Skeletal muscle satellite cell (primary cell): ENCODE data around the gene KRT39.
"Not testable (repeated sequence)": the region's sequence is repeated elsewhere in the genome, so short reads cannot be mapped to it uniquely, and the experiment has no call there.

ENCODE experiments used
- H3K27me3 ChIP-seq: 2 replicates; pipeline ENCODE4 v1.7.0; 2013; ENCODE audit warnings: low read length; ENCODE audit not compliant: control insufficient read depth, insufficient read depth
- H3K36me3 ChIP-seq: 2 replicates; pipeline ENCODE4 v1.7.0; 2013; ENCODE audit warnings: mild to moderate bottlenecking, control low read depth, low read length; ENCODE audit not compliant: insufficient read depth
- H3K4me1 ChIP-seq: 2 replicates; pipeline ENCODE4 v1.7.0; 2013; ENCODE audit warnings: low read length; ENCODE audit not compliant: control insufficient read depth, insufficient read depth
- H3K4me2 ChIP-seq: 2 replicates; pipeline ENCODE4 v1.7.0; 2013; ENCODE audit warnings: mild to moderate bottlenecking, low read length
- H3K4me3 ChIP-seq: 2 replicates; pipeline ENCODE4 v1.7.0; 2013; ENCODE audit warnings: low read length
- H3K9ac ChIP-seq: 2 replicates; pipeline ENCODE4 v1.7.0; 2013; ENCODE audit warnings: mild to moderate bottlenecking, low read depth, low read length, moderate library complexity
- H3K9me3 ChIP-seq: replicated peaks from 2 replicates; pipeline ENCODE4 v1.7.0; 2013; ENCODE audit warnings: mild to moderate bottlenecking, control low read depth, low read length

KRT39 gene

GRCh38 chr17:41001795-41002194 is 35.0 kb upstream of the KRT39 start:
- H3K4me3 ChIP-seq: no peak overlapping the region

GRCh38 chr17:40999563-40999962 is 32.8 kb upstream of the KRT39 start, which contains the start of gene KRTAP3-2:
Gene KRTAP3-2 (minus strand): TSS chr17:40999906. CDS start chr17:40999853, 53 bp downstream.
- not testable (repeated sequence) for H3K9me3 ChIP-seq, H3K4me3 ChIP-seq, H3K27me3 ChIP-seq, H3K4me2 ChIP-seq, H3K36me3 ChIP-seq, H3K9ac ChIP-seq
- peaks cover 34% of the 10 kb centered on the region for H3K4me1 ChIP-seq

More at GRCh38 chr17:41001795-41002194, 35.0 kb upstream of the KRT39 start:
- no peak overlapping the region for H3K4me2 ChIP-seq
- no peaks in the 10 kb centered on the region for H3K27me3 ChIP-seq
- H3K9me3 ChIP-seq: no peaks in the 10 kb centered on the region
- H3K36me3 ChIP-seq: no peaks in the 10 kb centered on the region
- H3K4me1 ChIP-seq: peaks cover 34% of the 10 kb centered on the region
- H3K9ac ChIP-seq: no peak overlapping the region

GRCh38 chr17:40997361-40997760 is 30.6 kb upstream of the KRT39 start:
- H3K4me2 ChIP-seq: no peak overlapping the region
- H3K9ac ChIP-seq: no peak overlapping the region
- no peaks in the 10 kb centered on the region for H3K9me3 ChIP-seq
- peaks cover 20% of the 10 kb centered on the region for H3K4me1 ChIP-seq
- no peak overlapping the region for H3K4me3 ChIP-seq
- H3K36me3 ChIP-seq: no peaks in the 10 kb centered on the region
- no peaks in the 10 kb centered on the region for H3K27me3 ChIP-seq

GRCh38 chr17:40996829-40997228 is 30.1 kb upstream of the KRT39 start:
- Histone ChIP-seq H3K36me3 (no peaks in the 10 kb centered on the region), H3K4me3 (no peak overlapping the region), H3K9ac (no peak overlapping the region), H3K9me3 (no peaks in the 10 kb centered on the region), H3K4me1 (peaks cover 15% of the 10 kb centered on the region), H3K27me3 (no peaks in the 10 kb centered on the region), H3K4me2 (no peak overlapping the region)

- no peak overlapping the region for H3K4me2 ChIP-seq
- H3K9ac ChIP-seq: no peak overlapping the region
- H3K27me3 ChIP-seq: no peaks in the 10 kb centered on the region
- H3K4me3 ChIP-seq: no peak overlapping the region
- H3K9me3 ChIP-seq: no peaks in the 10 kb centered on the region
- peaks cover 5% of the 10 kb centered on the region for H3K4me1 ChIP-seq
- H3K36me3 ChIP-seq: no peaks in the 10 kb centered on the region
Measured at GRCh38 chr17:40995116-40995515, 28.4 kb upstream of the KRT39 start.

- H3K4me1 ChIP-seq: no peaks in the 10 kb centered on the region
- no peaks in the 10 kb centered on the region for H3K27me3 ChIP-seq
- no peak within 1 kb of the TSS for H3K9ac ChIP-seq
- H3K36me3 ChIP-seq: no peaks in the 10 kb centered on the region
- no peak within 1 kb of the TSS for H3K4me2 ChIP-seq
- no peak within 1 kb of the TSS for H3K4me3 ChIP-seq
- no peaks in the 10 kb centered on the region for H3K9me3 ChIP-seq
Measured at GRCh38 chr17:40993839-40994238, 27.1 kb upstream of the KRT39 start, which contains the start of gene KRTAP3-3. Gene KRTAP3-3 (minus strand): TSS chr17:40994164. CDS start chr17:40994097, 67 bp downstream.

- Histone ChIP-seq H3K27me3 (no peaks in the 10 kb centered on the region), H3K9ac (no peak overlapping the region), H3K4me2 (no peak overlapping the region), H3K36me3 (no peaks in the 10 kb centered on the region), H3K9me3 (no peaks in the 10 kb centered on the region), H3K4me3 (no peak overlapping the region), H3K4me1 (no peaks in the 10 kb centered on the region)
Measured at GRCh38 chr17:40993084-40993483, 26.3 kb upstream of the KRT39 start.

- Histone ChIP-seq H3K36me3 (no peaks in the 10 kb centered on the region), H3K9me3 (no peaks in the 10 kb centered on the region), H3K4me3 (no peak overlapping the region), H3K4me1 (no peaks in the 10 kb centered on the region), H3K4me2 (no peak overlapping the region), H3K9ac (no peak overlapping the region), H3K27me3 (no peaks in the 10 kb centered on the region)
Measured at GRCh38 chr17:40992666-40993065, 25.9 kb upstream of the KRT39 start.

- no peaks in the 10 kb centered on the region for H3K27me3 ChIP-seq
- H3K4me1 ChIP-seq: no peaks in the 10 kb centered on the region
- H3K9me3 ChIP-seq: no peaks in the 10 kb centered on the region
- no peak overlapping the region for H3K9ac ChIP-seq
- H3K36me3 ChIP-seq: no peaks in the 10 kb centered on the region
- H3K4me2 ChIP-seq: no peak overlapping the region
- no peak overlapping the region for H3K4me3 ChIP-seq
Measured at GRCh38 chr17:40986920-40987319, 20.2 kb upstream of the KRT39 start.

- no peaks in the 10 kb centered on the region for H3K36me3 ChIP-seq
- no peak within 1 kb of the TSS for H3K9ac ChIP-seq
- no peak within 1 kb of the TSS for H3K4me3 ChIP-seq
- H3K27me3 ChIP-seq: no peaks in the 10 kb centered on the region
- no peak within 1 kb of the TSS for H3K4me2 ChIP-seq
- H3K9me3 ChIP-seq: no peaks in the 10 kb centered on the region
- H3K4me1 ChIP-seq: peaks cover 8% of the 10 kb centered on the region
Measured at GRCh38 chr17:40984226-40984625, 17.5 kb upstream of the KRT39 start, which contains the start of gene KRT40. Gene KRT40 (minus strand): TSS chr17:40984326. CDS start chr17:40984273, 53 bp downstream.

- no peaks in the 10 kb centered on the region for H3K36me3 ChIP-seq
- no peaks in the 10 kb centered on the region for H3K9me3 ChIP-seq
- H3K4me3 ChIP-seq: peak overlapping the region; percentile 5
- H3K4me1 ChIP-seq: peaks cover 8% of the 10 kb centered on the region
- no peak overlapping the region for H3K9ac ChIP-seq
- peak overlapping the region; percentile 55 for H3K4me2 ChIP-seq
- no peaks in the 10 kb centered on the region for H3K27me3 ChIP-seq
Measured at GRCh38 chr17:40981115-40981514, 14.4 kb upstream of the KRT39 start.

GRCh38 chr17:40980596-40980995 is 13.8 kb upstream of the KRT39 start:
- no peaks in the 10 kb centered on the region for H3K9me3 ChIP-seq
- no peaks in the 10 kb centered on the region for H3K36me3 ChIP-seq
- no peaks in the 10 kb centered on the region for H3K27me3 ChIP-seq

More at GRCh38 chr17:40980596-40980995, 13.8 kb upstream of the KRT39 start:
- Histone ChIP-seq H3K4me3 (peak overlapping the region; percentile 5), H3K4me2 (peak overlapping the region; percentile 55), H3K9ac (no peak overlapping the region), H3K4me1 (peaks cover 8% of the 10 kb centered on the region)
